Measurements from ENCODE around the gene CCDC97. TPM values are rescaled to one million over a fixed set of nuclear protein-coding genes. Genes with fewer than 3 reads are reported as not detected.

Gene CCDC97
- polyA plus RNA-seq, 1 donor from 2014 or later = 4.9 TPM

DNA sequence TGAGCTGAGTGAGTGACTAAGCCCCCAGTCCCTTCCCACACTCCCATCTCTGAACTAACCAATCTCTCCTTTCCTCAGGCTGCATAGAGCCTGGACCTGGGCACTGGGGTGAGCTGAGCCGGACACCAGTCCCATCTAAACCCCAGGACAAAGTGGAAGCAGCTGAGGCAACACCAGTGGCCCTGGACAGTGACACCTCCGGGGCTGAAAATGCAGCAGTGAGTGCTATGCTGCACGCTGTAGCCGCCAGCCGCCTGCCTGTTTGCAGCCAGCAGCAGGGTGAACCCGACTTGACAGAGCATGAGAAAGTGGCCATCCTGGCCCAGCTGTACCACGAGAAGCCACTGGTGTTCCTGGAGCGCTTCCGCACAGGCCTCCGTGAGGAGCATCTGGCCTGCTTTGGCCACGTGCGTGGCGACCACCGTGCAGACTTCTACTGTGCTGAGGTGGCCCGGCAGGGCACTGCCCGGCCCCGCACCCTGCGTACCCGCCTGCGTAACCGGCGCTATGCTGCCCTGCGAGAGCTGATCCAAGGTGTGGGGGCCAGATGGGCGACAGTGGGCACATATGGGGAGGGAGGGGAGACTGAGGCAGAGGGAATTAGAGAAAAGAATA lies 6.4 kb downstream of the CCDC97 start:
- H3K36me3 ChIP-seq (ENCODE audit: insufficient read depth, low read length) = peaks cover 6% of the 10 kb centered on the region
- H3K4me2 ChIP-seq (ENCODE audit: low read length) = no peak overlapping the region
- no peak overlapping the region for H3K27ac ChIP-seq (ENCODE audit: low read length)
- TF ChIP-seq TAF1 (IDR thresholded peaks at IDR 0.05; ENCODE audit: low read depth) (no peak), EZH2 (IDR thresholded peaks at IDR 0.05; ENCODE audit: borderline replicate concordance, insufficient read depth, low read length, poor library complexity, severe bottlenecking) (no peak), MXI1 (conservative IDR thresholded peaks at IDR 0.05; ENCODE audit: poor library complexity, severe bottlenecking) (no peak), RAD21 (conservative IDR thresholded peaks at IDR 0.05) (no peak), POLR2AphosphoS5 (IDR thresholded peaks at IDR 0.05) (no peak)
- TF ChIP-seq, protein P1, sequence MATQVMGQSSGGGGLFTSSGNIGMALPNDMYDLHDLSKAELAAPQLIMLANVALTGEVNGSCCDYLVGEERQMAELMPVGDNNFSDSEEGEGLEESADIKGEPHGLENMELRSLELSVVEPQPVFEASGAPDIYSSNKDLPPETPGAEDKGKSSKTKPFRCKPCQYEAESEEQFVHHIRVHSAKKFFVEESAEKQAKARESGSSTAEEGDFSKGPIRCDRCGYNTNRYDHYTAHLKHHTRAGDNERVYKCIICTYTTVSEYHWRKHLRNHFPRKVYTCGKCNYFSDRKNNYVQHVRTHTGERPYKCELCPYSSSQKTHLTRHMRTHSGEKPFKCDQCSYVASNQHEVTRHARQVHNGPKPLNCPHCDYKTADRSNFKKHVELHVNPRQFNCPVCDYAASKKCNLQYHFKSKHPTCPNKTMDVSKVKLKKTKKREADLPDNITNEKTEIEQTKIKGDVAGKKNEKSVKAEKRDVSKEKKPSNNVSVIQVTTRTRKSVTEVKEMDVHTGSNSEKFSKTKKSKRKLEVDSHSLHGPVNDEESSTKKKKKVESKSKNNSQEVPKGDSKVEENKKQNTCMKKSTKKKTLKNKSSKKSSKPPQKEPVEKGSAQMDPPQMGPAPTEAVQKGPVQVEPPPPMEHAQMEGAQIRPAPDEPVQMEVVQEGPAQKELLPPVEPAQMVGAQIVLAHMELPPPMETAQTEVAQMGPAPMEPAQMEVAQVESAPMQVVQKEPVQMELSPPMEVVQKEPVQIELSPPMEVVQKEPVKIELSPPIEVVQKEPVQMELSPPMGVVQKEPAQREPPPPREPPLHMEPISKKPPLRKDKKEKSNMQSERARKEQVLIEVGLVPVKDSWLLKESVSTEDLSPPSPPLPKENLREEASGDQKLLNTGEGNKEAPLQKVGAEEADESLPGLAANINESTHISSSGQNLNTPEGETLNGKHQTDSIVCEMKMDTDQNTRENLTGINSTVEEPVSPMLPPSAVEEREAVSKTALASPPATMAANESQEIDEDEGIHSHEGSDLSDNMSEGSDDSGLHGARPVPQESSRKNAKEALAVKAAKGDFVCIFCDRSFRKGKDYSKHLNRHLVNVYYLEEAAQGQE (IDR thresholded peaks at IDR 0.05; ENCODE audit: borderline replicate concordance) = no peak
- TF ChIP-seq, protein P2, sequence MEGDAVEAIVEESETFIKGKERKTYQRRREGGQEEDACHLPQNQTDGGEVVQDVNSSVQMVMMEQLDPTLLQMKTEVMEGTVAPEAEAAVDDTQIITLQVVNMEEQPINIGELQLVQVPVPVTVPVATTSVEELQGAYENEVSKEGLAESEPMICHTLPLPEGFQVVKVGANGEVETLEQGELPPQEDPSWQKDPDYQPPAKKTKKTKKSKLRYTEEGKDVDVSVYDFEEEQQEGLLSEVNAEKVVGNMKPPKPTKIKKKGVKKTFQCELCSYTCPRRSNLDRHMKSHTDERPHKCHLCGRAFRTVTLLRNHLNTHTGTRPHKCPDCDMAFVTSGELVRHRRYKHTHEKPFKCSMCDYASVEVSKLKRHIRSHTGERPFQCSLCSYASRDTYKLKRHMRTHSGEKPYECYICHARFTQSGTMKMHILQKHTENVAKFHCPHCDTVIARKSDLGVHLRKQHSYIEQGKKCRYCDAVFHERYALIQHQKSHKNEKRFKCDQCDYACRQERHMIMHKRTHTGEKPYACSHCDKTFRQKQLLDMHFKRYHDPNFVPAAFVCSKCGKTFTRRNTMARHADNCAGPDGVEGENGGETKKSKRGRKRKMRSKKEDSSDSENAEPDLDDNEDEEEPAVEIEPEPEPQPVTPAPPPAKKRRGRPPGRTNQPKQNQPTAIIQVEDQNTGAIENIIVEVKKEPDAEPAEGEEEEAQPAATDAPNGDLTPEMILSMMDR (IDR thresholded peaks at IDR 0.05; ENCODE audit: poor library complexity, severe bottlenecking) = no peak
- H3K9me3 ChIP-seq (ENCODE audit: low read length) = no peaks in the 10 kb centered on the region
- no peaks in the 10 kb centered on the region for H3K27me3 ChIP-seq (ENCODE audit: insufficient read depth, low read depth, low read length)
- H3K79me2 ChIP-seq (replicated peaks; ENCODE audit: insufficient read depth, low read length) = no peaks in the 10 kb centered on the region
- H4K20me1 ChIP-seq (ENCODE audit: insufficient read depth) = no peaks in the 10 kb centered on the region
- H3K4me3 ChIP-seq (ENCODE audit: low read length) = no peak overlapping the region
- H3K9me2 ChIP-seq (ENCODE audit: insufficient read depth, low read length) = no peaks in the 10 kb centered on the region
- H3F3A ChIP-seq (ENCODE audit: insufficient read depth, low read length, poor library complexity, severe bottlenecking) = no peaks in the 10 kb centered on the region
- no peak overlapping the region for H3K9ac ChIP-seq (ENCODE audit: low read length)
- no peak overlapping the region for H2AFZ ChIP-seq (ENCODE audit: low read depth, low read length)

DNA sequence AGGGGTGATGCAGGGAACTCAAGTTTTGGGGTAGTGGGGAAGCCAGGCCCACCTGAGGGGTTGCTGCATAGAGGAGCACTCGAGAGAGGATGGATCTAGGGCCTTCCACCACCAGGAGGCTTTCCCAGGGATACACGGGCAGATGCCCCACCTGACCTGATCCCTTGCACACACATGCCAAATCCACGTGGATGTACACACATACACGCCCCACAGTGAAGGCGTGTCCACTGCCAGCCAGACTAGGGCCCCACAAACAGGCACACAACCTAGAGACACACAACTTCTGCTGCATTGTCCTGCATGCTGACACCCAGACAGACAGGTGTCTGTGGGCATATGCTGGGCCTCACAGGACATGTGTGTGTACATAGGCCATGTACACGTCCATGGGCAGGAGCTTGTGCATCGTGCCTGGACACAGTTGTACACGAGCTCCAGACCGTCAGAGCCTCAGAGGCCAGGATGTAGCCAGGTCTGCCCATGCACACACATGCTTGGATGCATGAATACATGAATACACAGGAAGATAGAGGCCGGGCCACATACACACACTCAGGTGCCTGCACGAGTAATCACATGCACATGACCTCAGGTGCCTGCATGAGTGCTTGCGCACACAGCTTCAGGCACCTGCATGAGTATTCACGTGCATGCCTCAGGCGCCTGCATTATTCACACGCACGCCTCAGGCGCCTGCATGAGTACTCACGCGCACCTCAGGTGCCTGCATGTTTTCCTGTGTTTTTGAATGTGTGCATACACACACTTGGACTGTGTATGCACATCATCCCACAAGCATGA lies 8.9 kb downstream of the CCDC97 start:
- no peak overlapping the region for H2AFZ ChIP-seq (ENCODE audit: low read depth, low read length)
- H3K9ac ChIP-seq (ENCODE audit: low read length) = no peak overlapping the region
- no peaks in the 10 kb centered on the region for H3K9me3 ChIP-seq (ENCODE audit: low read length)
- peaks cover 6% of the 10 kb centered on the region for H3K36me3 ChIP-seq (ENCODE audit: insufficient read depth, low read length)
- H3K27ac ChIP-seq (ENCODE audit: low read length) = no peak overlapping the region
- H3K79me2 ChIP-seq (replicated peaks; ENCODE audit: insufficient read depth, low read length) = no peaks in the 10 kb centered on the region
- no peaks in the 10 kb centered on the region for H4K20me1 ChIP-seq (ENCODE audit: insufficient read depth)
- H3F3A ChIP-seq (ENCODE audit: insufficient read depth, low read length, poor library complexity, severe bottlenecking) = no peaks in the 10 kb centered on the region
- TF ChIP-seq EP300 (conservative IDR thresholded peaks at IDR 0.05; ENCODE audit: poor library complexity, severe bottlenecking) = no peak
- no peak for TF ChIP-seq SMC3 (conservative IDR thresholded peaks at IDR 0.05; ENCODE audit: poor library complexity)
- no peak for TF ChIP-seq EZH2 (IDR thresholded peaks at IDR 0.05; ENCODE audit: borderline replicate concordance, insufficient read depth, low read length, poor library complexity, severe bottlenecking)
- no peak for TF ChIP-seq TAF1 (IDR thresholded peaks at IDR 0.05; ENCODE audit: low read depth)
- TF ChIP-seq MXI1 (conservative IDR thresholded peaks at IDR 0.05; ENCODE audit: poor library complexity, severe bottlenecking) = no peak
- TF ChIP-seq RAD21 (conservative IDR thresholded peaks at IDR 0.05) = no peak
- TF ChIP-seq POLR2AphosphoS5 (IDR thresholded peaks at IDR 0.05) = no peak
- TF ChIP-seq, protein P2 (IDR thresholded peaks at IDR 0.05; ENCODE audit: poor library complexity, severe bottlenecking) = no peak
- H3K4me3 ChIP-seq (ENCODE audit: low read length) = no peak overlapping the region
- no peaks in the 10 kb centered on the region for H3K9me2 ChIP-seq (ENCODE audit: insufficient read depth, low read length)
- H3K4me2 ChIP-seq (ENCODE audit: low read length) = no peak overlapping the region
- no peaks in the 10 kb centered on the region for H3K27me3 ChIP-seq (ENCODE audit: insufficient read depth, low read depth, low read length)

All from neural cell (in vitro differentiated cells).